SIG-M5 treated with dmso at 0.1 percent for 504 hours (cell line): ENCODE measurements around the gene NFATC1.

Experiments used
- DNase-seq: peaks from one replicate; lab custom pipeline; 2025; ENCODE audit not compliant: unreplicated experiment; lab: John Stamatoyannopoulos, UW

NFATC1 gene

DNA sequence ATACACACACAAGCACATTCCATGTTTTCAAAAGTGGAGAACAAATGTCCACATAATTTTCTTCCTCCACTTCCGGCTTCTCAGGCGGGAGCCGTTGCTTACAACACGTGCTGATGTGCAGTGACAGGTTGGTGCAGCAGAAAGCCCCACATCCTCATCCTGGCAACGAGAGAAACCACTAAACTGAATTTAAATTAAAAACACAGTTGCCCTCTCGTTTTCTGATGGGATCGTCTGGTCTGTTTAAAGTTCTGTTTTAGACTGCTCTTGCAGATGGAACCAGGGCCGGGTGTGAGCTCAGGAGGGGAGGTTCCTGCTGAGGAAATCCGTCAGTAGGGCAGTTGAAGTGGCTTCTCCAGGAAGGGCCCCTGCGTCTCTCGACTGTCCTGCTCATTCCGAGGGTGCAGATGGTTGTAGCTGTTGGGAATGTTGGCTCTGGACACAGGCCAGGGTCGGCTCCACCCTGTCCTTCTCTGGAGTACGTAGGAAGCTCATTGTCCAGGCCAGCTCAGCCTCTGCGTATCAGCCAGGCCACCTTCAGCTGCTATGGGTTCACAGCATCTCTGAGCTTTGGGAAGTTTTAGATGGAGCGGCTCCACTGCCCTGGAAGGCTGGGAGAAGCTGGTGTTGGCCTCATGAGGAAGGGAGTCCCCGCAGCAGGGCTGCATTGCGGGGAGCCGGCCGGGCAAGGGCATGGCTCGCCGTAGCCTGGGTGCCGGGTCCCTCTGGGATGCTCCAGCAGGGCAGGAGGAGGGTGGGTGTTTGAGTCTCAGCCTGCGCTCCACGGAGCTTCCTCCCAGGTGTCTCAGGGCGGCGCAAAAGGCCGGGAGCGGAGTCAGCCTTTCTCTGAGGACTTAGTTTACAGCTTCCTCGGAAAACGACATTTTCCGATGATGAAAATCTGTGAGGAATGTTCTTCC, 58.3 kb downstream of the NFATC1 start:
- no peak for DNase-seq

DNA sequence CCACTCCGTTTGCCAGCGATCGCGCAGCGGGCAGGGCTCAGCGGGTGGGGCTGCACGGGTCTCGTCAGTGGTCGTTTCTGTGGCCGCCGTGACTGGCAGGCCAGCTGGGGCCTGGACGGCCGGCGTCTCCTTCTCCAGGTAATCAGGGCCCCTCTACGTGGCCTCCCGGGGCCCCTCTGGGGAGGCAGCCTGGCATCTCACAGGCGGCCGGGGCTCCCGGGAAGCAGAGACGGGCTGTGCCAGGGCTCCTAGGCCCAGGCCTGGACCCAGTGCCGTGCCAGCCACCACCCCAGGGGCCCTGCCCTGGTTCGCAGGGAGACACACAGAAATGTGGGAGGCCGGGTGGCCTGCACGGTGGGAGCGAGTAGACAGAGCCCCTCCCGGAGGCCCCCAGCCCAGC, 59.5 kb downstream of the NFATC1 start:
- no peak for DNase-seq

DNA sequence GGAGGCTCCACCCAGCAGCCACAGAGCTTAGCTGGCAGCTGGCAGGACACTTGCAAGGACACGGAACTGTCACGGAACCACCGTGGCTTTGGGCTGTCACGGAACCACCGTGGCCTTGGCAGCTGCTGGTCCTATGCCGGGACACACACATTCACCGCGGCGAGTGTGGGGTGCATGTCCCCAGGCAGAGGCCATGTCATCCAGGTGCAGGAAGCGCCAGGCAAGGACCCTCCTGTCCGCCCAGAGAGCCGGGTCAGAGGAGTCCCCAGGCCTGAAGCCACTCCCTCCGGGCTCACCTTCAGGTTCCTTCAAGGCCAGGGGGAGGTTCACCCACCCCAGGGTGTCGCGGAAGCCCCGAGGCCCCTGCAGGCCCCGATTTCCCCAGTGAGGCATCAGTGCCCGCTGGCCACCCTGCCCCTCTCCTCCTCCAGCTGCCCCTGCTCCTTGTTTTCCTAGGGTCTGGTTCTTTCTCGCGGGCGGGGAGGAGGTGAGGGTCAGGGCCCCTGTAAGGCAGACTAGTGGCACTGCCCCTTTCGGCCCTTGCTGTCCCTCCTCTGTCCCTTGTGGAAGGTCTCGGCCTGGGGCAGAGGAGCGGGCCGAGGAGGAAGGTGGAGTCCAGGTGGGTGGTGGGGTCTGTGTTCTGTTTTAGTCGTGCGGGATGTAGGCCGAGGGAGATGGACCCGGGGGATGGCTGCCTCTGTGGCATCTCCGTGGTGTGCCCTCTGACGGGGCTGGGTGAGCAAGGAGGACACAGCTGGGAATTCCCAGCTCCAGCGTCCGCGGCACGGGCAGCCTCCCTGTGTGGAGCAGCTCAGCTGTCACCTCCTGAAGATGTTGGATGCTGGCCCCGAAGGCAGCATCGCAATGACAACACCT, 60.6 kb downstream of the NFATC1 start:
- no peak for DNase-seq

DNA sequence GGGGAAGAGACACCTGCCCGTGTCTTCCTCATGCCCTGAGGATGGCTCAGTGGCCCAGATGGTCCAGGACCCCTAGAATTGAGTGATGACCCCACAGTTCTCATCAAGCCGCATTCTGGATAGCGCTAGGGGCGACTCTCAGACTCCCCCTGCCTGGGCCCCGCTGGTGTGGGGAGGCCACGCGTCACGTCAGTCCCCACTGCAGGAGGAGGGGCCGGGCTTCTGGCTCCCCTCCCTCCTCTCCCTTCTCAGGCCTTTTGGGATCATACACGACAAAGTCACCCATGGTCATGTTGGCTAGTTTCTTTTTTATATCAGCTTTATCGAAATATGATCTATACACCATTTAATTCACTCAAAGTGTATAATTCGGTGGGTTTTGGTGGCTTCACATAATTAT, 61.5 kb downstream of the NFATC1 start:
- no peak for DNase-seq

DNA sequence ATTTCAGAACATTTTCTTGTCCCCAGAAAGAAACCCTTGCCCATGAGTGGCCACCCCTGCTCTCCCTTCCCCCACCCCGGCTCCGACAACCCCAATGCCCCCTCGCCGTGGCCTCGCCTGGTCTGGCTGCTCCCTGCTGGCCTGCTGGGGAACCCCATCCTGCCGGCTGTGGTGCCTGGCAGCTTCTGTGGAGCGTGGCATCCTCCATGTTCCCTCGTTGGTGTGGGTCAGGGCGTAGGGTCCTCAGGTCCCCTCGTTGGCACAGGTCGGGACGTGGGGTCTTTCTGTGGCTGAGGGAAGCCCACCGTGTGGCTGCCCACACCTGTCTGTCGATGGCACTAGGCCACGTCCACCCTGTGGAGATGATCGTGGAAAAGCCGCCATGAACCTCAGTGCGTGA, 61.9 kb downstream of the NFATC1 start:
- no peak for DNase-seq

DNA sequence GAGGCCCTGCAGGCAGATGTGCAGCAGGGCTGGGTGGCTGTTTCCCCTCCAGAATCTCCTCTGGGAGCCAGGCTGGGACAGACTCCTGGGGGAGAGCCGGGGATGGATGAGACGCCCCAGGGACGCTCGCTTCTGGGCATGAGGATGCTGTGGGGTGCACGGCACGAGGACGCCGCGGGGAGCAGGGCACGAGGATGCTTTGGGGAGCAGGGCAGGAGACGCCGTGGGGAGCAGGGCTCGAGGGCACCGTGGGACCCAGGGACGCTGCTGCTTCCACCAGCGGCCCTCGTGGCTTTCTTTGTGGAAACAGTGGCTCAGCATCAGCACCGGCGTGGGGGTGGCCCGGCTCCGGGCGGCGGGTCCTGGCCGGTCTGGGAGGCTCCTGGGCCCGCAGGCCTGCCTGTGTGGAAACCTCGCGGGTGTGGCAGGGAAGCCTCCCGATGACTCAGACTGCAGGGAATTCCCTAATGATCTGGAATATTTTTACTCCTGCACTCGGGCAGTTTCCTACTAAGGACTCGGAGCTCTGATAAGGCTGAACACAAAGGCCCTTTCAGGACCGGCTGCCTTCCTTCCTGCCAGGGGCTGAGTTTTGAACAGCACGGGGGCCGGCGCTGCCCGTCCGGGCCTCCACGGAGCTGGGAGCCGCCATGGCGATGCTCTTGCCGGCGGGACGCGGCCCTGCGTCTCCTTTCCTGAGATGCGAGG, 62.6 kb downstream of the NFATC1 start:
- DNase-seq = no peak

DNA sequence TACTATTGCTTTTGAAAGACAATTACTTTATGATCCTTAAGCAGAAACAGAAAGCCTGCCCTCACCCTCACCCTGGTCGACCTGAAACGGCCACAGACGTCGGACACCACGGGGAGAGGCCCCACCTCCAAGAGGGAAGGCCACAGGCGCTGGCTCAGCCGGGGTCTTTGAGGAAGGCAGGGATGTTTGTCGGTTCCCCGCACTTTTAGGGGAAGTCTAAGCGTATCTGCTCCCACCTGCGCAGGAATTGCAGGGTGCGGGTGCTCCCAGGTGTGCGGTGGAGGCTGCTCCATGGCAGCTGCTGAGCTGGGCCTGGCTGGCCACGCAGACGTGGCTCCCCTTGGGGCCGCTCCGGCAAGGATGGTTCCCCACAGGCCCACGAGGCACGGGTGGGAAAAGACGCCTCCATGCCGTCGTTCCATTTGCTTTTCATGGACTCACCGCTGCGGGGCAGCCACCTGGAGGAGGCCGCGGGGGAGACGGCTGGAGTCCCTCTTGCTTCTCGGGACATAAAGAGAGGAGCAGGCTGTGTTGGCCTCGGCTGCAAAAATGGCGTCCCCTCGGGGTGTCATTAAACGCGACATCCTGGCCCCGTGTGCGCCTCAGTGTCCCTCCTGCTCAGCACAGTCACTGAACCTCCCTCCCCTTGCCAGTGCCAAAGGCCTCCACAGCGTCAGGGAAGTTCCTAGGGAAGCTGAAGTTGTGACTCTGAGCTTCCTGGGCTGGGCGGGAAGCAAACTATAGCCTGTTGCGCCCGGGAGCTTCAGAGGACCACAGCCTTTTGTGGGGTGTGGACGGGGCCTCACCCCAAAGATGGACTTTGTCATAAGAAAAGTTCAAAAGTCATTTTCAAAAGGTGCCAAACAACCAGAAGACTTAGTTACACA, 63.4 kb downstream of the NFATC1 start:
- no peak for DNase-seq

DNA sequence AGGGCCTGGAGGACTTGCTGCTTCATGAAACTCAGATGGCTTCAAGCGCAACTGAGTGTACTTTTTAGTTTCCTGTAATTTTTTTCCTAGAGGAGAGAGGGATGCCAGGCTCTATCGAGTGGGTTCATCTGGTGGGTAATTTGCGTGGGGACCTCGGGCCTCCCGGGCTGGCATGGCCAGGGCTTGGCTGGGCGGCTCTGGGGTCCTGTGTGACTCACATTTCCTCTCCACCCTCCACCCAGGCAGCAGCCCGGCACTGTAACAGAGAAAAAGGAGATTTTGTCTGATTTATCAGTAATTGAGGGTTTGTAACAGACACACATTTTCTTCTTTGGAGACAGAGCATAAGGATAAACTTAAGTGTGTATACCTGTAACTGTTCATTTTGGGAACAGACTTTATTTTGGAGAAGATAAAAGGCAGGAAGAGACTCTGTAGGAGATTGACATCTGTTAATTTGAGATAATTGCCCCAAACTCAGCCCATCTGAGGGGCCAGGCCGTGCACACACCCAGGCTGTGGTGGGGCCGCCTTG, 64.3 kb downstream of the NFATC1 start:
- DNase-seq = no peak

DNA sequence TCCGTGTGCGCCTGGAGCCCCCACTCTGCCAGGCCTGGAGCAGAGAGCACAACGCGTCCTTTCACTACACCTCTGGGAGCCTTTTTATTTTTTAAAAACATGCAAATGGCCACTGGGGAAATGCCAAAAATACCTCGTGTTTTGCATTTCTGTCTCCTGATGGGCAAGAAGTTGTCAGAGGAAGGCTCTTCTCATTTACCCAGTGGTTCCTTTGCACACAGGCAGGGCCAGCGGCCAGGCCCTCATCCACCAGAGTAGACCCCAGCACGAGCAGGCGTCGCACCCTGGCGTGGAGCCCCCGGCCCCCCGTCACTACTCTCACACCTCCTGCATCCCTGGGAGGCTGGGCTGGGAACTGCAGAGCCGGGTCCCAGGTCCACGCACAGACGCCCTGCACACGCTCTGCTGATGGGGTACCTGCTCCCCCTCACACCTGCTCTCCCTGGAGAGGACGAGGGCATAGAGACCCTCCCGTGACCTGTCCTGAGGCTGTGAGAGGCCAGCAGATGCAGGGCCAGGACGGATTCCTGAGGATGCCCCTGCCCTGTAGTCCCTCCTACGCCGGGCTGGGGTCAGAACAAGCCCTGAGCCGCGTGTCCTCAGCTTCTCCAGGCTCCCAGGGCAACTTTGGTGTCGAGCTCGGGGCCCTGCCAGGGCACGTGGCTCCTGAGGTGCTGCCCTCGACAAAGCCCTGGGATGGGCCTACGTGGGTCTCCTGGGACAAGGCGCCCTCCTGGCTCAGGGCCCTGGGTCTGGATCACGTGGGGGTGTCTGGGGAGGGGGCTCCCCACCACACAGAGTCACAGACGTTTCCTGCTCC, 65.0 kb downstream of the NFATC1 start:
- DNase-seq = no peak

DNA sequence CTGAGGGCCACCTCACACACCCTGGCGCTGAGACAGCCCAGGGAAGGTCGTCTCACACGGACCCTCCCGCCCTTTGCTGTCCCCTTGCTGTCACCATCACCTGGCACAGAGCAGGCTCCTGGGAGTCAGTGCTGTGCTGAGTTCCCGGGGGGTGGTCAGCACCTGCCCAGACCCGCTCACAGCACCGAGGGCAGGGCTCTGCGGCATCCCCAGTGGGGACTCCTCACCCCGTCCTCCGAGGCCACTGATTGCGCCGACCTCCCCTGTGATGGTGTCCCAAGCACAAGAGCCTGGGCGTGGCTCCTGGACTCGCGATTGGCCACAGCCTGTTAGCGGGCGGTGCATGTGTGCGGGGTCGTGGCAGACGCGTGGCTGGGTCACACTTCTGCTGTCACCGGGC, 65.9 kb downstream of the NFATC1 start:
- DNase-seq = no peak

DNA sequence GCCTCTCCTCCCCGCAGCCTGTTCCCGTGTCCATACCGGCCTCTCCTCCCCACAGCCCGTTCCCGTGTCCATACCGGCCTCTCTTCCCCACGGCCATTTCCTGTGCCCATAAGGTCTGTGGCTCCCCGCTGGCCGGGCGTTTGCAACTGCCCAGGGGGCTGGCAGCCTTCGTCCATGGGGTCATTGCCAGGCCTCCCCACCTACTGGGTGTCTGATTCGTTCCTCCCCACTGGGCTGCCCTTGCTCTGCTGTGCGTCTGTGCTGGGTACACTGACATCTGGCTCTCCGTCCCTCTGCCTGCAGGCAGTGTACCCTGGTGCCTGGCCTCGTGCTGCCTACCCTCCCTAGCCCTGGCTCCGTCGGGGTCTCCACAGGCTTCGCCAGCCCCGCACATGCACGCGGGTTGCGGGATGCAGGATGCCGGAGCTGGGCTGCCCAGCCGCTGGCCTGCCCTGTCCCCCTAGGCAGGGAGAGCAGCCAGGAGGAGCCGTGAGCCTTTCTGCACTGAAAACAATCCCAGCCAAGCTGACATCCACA, 67.8 kb downstream of the NFATC1 start:
- no peak for DNase-seq

DNA sequence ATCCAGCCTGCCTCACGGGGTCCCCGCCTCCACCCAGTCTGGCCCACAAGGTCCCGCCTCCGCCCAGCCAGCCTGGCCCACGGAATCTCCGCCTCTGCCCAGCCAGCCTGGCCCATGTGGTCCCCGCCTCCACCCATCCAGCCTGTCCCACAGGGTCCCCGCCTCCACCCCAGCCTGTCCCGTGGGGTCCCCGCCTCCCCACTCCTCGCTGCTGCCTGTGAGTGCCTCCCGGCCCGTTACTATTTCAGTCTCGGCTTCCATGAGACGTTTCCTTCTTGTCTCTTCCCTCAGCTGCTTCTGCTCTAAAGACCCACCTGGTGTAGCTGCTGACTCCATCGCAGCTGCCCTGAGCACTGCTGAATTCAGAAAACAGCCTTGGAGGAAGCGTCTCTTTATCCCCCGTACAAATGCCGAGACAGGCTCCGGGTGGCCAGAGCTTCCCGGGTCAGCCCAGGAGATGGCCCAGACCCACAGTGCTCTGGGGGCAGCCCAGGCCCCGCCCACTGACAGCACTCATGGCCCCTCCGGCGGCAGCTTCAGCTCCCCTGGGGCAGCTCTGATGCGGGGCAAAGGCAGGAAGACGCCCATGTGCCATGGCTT, 69.8 kb downstream of the NFATC1 start:
- DNase-seq = no peak

DNA sequence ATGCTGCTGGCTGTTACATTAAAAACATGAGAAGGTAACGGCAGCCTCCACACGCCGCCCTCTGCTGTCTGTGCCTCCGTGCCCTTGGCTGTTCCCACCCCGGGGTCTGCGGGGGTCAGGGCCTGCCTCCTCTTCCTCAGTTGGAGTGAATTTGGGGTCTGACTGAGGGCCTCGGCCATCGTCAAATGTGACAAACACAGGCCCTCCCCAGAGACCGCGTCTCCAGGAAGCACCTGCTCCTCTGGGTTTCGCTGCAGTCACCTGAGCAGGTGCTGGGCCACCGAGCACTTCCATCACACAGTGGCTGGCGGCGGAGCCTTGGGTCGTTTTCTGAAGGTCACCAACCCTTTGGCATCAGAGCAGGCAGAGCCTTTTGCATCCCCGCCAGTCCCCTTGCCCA, 70.9 kb downstream of the NFATC1 start:
- no peak for DNase-seq

DNA sequence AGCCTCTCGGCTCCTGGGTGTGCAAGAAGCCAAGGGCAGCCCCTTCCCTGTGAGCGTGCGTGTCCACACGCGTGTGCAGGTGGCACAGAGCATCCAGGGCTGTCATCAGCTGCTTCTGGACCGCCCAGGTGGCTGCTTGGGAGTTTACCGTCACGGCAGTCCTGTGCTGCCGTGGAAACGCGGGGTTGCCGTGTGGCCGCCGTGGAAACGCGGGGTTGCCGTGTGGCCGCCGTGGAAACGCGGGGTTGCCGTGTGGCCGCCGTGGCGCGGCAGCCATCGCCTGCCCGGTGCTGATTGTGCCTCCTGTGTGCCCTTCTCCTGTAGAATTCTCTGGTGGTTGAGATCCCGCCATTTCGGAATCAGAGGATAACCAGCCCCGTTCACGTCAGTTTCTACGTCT, 71.4 kb downstream of the NFATC1 start:
- DNase-seq = no peak

DNA sequence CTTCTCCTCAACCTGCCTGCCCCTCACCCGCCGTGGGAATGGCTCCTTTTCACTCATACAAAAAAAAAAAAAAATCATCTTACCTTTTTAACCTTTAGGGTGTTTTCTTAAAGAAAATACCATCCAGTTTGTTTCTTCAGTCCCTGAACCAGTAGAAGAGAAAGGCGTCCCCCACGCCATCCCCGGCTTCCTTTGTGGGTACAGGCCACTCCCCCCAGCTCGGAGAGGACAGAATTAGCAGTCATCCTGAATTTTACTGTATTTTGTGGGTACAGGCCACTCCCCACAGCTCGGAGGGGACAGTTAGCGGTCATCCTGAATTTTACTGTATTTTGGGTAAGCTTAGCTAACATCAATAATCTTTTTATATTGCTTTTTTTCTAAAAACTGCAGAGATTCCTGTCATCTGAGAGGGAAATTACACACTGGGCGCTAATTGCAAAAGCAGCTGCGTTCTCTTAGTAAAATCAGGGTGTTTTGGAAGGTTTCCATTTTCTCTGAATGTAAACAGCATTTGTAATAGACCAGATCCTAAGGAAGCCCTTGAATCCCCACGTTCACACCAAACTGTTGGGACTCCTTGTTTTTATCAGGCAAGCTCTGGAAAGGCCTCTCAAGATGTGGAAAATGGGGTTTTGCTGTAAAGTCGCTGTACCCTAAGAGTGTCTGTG, 72.5 kb downstream of the NFATC1 start:
- DNase-seq = no peak

DNA sequence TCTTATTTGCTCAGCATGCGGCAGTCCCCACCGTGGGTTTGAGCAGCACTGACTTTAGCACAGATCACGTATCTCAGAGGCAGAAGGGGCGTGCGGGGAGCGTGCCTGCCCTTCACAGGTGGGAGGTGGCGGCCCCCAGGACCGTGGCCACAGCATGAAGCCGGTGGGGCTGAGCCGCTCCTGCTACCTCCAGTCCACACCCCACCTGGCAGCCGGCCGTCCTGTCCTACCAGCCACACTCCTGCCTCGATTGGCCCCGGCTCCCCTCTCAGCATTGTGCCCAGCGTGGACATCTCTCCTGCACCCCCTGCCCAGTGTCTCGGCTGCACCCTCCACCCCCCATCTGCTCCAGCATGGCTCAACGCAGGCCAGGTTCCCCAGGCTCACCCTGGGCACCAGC, 73.6 kb downstream of the NFATC1 start:
- DNase-seq = no peak

DNA sequence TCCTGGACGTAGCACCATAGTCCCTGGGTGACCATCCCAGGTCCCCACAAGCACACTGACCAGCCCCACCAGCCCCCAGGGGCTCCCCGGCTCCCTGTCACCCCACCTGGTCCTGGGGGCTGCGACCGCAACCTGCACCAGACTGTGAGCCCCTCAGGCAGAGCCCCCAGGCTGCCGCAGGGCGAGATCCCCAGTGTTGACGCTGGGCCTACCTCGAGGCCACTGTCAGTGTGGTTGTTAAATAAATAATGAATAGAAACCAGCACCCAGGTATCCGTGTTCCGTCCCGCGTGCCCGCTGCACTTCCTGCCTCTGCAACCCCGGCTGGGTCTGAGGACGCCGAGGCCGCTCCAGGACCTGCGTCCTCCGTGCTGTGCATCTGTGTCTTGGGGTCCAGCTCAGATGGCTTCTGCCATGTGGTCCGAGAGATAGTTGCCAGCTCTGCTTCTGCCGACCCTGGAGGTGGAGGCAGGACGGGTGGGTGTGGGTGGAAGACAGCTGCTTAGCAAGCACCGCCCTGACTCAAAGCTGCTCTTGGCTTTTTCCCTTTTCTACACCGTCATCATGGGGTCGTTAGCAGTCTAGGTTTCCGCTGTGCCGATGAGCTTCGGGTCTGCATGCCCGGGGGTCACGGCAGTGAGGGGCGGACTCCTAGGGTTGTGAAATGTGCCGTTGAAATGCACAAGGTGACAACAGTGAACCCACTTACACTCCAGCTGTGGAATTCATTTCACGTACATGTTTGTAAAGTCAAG, 74.2 kb downstream of the NFATC1 start:
- no peak for DNase-seq
